Right lobe of liver (tissue), 6 donors: Measurements from ENCODE around the gene HHIP. TPM values are rescaled to one million over a fixed set of nuclear protein-coding genes. Genes with fewer than 3 reads are reported as not detected.
"Not testable (repeated sequence)": the region's sequence is repeated elsewhere in the genome, so short reads cannot be mapped to it uniquely, and the experiment has no call there.

Experiments used
- ATAC-seq, 4 donors: fragments of 200-7000 bp; cut with Tn5 transposase; one replicate each; pipeline ENCODE4 v1.9.1; 2020; ENCODE audit warnings: mild to moderate bottlenecking in 4 of 4, moderate library complexity in 4 of 4
- DNase-seq, 3 donors: peaks; one replicate each; pipeline ENCODE4 v3.0.0-alpha.2; 2020
- H3K27ac ChIP-seq, 3 donors: fragments of 200-600 bp; one replicate each; pipeline ENCODE4 v1.8.0; 2022
- H3K27me3 ChIP-seq, 2 donors: fragments of 200-600 bp; one replicate each; pipeline ENCODE4 v1.8.0; 2022
- H3K36me3 ChIP-seq, 4 donors: fragments of 200-600 bp; sonication (generic) in 1 of 4; one replicate each; pipeline versions ENCODE4 v1.5.1 to v1.8.0; 2017 to 2022; ENCODE audit warnings: control low read depth in 1 of 4
- H3K4me1 ChIP-seq, 4 donors: fragments of 200-600 bp; sonication (generic) in 1 of 4; one replicate each; pipeline versions ENCODE4 v1.5.1 to v1.8.0; 2017 to 2022; ENCODE audit warnings: control low read depth in 1 of 4
- H3K4me3 ChIP-seq, 3 donors: fragments of 200-600 bp; one replicate each; pipeline ENCODE4 v1.8.0; 2022
- H3K9me3 ChIP-seq, 4 donors: fragments of 200-600 bp; sonication (generic) in 1 of 4; one replicate each; pipeline versions ENCODE4 v1.5.1 to v1.8.0; 2017 to 2022; ENCODE audit warnings: control low read depth in 1 of 4
- CTCF ChIP-seq, 4 donors: fragments of 200-600 bp in 3 of 4; fragments of 450-650 bp in 1 of 4; IDR thresholded peaks; one replicate each; pipeline versions ENCODE4 v1.5.1 to v1.8.0; 2016 to 2022; ENCODE audit warnings: antibody characterized with exemption in 4 of 4, mild to moderate bottlenecking in 2 of 4
- POLR2A ChIP-seq: fragments of 450-650 bp; IDR thresholded peaks from one replicate; pipeline ENCODE4 v1.6.1; 2017; ENCODE audit warnings: antibody characterized with exemption, mild to moderate bottlenecking
- WGBS: methylation state at CpG from one replicate; pipeline ENCODE4 v1.1.6; 2018; ENCODE audit warnings: low coverage, low lambda C conversion rate; ENCODE audit not compliant: insufficient coverage; ENCODE audit errors: missing lambda C conversion rate; 5-methylcytosine and 5-hydroxymethylcytosine counted together
- intact Hi-C, 2 donors: fragments of 100-400 bp; cut with DNase I; formaldehyde crosslinking; loops; one replicate each; pipeline versions ENCODE4 v1.11.2 to v1.14.1; 2022
- small RNA-seq, 2 experiments: library from RNA; depleted of rRNA; stranded (forward); fragments of <200 nt; gene quantifications; one replicate each; pipeline ENCODE3, GENCODE V24; 2016
- total RNA-seq, 6 experiments: library from RNA; depleted of rRNA in 2 of 6; stranded (reverse); fragments of >200 nt in 2 of 6; fragmentation: NEBNext Ultra II Directional in 3 of 6; extraction: Animal tissue kit (Norgen Biotek cat#: 25700) in 3 of 6; gene quantifications; one replicate each; pipeline versions ENCODE4 v1.1.0 to v1.2.4, GENCODE V29; 2016 to 2023
- donor health status: DM: no; HTN: yes; CAD: no.
- donor health status: DM: no; HTN: no; CAD: no.
- donor health status: DM: no; HTN: no; CAD: no.
- donor health status: DM: no; HTN: yes; CAD: no.
- donor health status: DM: no; HTN: yes; CAD: no.

HHIP gene
- total RNA-seq, 6 experiments from 2014 or later: 3.3 to 17.5 (median 6.3) TPM

DNA sequence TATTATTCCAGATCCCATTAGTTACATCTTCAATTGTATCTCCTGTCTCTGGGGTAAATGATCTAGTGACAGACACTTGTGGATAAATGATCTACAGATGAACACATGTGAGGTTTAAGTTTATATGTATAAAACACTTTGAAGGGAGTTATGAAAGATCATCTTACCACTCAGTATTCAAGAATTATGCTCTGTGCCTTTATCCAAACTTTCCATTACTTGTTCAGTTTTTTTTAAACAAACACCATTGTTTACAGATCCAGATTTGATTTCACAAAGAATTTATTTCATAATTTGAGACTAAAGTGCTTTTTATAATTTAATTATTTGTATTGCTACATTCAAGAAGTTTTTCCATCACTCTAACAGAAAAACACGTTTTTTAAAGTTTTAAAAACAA, 142.5 kb downstream of the HHIP start:
- no peak for ATAC-seq
- Histone ChIP-seq H3K36me3 (no peaks in the 10 kb centered on the region), H3K4me1 (peaks cover 0 to 8% (median 0%) of the 10 kb centered on the region in 4 donors), H3K27me3 (no peaks in the 10 kb centered on the region), H3K27ac (no peak overlapping the region), H3K9me3 (no peaks in the 10 kb centered on the region), H3K4me3 (no peak overlapping the region)
- TF ChIP-seq CTCF (IDR thresholded peaks at IDR 0.05) (no peak), POLR2A (no peak)
- no peak for DNase-seq
- WGBS: 37% methylated on average over 1 of the region's 1 CpG
- intact Hi-C loops: no loop called here

- H3K9me3 ChIP-seq, intact Hi-C loops, DNase-seq, H3K36me3 ChIP-seq, H3K27ac ChIP-seq, ATAC-seq, H3K4me1 ChIP-seq, H3K27me3 ChIP-seq, H3K4me3 ChIP-seq: not testable (repeated sequence)
- 84% methylated on average over 5 of the region's 8 CpGs for WGBS
Observed at GRCh38 chr4:144791933-144792332, 146.0 kb downstream of the HHIP start.

Small RNAs within 50 kb of the gene (small RNA-seq; reads per million reads assigned to genes)
- 0 reads per million in 2 experiments for gene RF02271
